Epithelial cell of esophagus (primary cell): ENCODE measurements around the gene ACVR1.

Source experiments
- DNase-seq: peaks from one replicate; pipeline ENCODE4 v3.0.0; 2010; ENCODE audit warnings: low read depth
- H3K4me3 ChIP-seq: 2 replicates; pipeline ENCODE4 v1.5.1; 2011; ENCODE audit warnings: mild to moderate bottlenecking, low read length, control low read depth
- CTCF ChIP-seq: IDR thresholded peaks from 2 replicates; pipeline ENCODE4 v1.5.1; 2011; ENCODE audit warnings: low read depth, mild to moderate bottlenecking, low read length, control low read depth, inconsistent platforms; ENCODE audit not compliant: insufficient read depth; ENCODE audit errors: missing control alignments

ACVR1 gene

DNA sequence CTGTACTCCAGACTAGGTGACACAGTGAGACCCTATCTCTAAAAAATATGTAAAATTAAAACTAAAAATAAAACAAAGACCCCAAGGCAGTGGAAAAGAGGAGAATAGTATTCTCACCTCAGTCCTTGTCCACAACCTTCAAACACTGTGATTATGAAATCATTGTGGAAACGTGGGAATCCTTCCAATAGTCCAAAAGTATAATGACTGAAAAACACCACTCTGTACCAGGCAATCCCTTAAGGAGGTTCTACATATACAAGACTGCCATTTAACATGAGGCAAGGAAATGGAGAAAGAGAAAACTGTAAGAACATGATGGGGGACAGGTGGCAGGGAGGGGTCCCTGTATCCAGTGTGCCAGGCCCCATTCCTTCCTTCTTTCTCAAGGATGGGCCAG, 66.1 kb downstream of the ACVR1 start:
- no peak for DNase-seq
- no peak for TF ChIP-seq CTCF
- H3K4me3 ChIP-seq: no peak overlapping the region

DNA sequence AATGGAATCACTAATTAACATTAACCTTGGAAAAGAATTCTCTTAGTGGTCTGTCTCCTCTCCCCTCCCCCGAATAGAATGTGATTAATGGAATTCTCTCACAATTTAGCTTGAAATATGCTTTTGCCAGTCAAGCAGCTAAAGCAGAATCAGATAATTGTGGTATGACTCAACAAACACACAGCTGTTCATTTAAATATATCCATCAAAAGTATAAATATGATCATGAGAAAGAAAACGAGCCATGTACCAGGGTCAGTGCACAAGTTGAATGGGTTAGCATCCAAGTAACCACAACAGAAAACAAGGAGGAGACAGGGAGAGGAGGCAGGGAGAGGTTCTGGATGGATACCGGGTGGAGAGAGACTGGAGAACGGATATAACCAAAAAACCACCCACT, 66.9 kb downstream of the ACVR1 start:
- DNase-seq: no peak
- no peak for TF ChIP-seq CTCF
- no peak overlapping the region for H3K4me3 ChIP-seq

DNA sequence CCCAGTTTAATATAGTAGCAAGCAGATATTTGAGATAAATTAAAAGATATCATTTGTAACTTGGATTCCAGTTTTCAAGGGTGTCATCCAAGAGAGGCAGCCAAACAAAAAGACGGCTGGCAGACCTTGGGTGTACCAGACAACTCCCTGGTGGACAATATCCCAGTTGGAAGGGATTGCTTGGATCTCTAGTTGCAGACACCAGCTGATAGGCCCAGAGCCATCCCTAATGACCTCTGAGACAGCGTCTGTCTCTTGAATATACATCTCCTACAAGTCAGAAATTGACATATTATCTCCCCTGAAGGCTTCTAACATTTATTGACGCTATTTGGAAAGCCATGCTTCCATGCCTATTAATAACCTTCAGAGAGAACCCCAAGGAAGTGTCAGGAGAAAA, 67.7 kb downstream of the ACVR1 start:
- H3K4me3 ChIP-seq: no peak overlapping the region
- DNase-seq: no peak
- no peak for TF ChIP-seq CTCF

DNA sequence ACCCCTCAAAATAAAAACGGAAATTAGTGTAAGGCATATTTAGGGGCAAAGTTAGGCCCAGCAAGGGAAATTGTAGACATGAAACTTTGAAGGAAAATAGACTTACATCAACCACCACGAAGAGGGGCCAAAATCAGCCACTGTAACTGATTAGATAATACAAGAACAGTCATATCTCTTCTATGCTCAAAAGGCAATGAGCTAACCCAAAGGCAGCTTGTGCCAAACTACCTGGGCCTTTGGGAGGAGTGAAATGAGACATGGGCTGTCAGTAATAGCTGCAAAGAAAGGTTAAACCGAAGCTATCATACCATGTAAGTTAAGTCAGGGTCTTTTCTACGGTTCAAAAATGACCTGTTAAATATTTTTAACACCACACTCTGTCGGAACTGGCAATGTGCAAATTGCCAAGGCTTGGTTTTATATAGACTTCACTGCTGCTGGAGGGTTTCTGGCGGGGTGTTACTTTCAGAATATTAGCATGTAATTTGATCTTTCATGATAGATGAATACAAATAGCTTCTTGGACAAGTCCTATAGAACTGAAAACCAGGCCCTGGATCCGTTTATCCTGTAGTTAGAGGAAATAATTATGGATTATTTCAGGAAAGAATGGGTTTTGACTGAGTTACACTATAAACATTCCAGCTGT, 69.6 kb downstream of the ACVR1 start:
- no peak for TF ChIP-seq CTCF
- H3K4me3 ChIP-seq: no peak overlapping the region
- no peak for DNase-seq

- no peak for DNase-seq
- TF ChIP-seq CTCF: no peak
- no peak overlapping the region for H3K4me3 ChIP-seq
Observed at GRCh38 chr2:157805519-157805918, 70.6 kb downstream of the ACVR1 start.

- no peak for TF ChIP-seq CTCF
- no peak for DNase-seq
- H3K4me3 ChIP-seq: no peak overlapping the region
Observed at GRCh38 chr2:157804355-157804754, 71.8 kb downstream of the ACVR1 start.

- no peak for DNase-seq
- no peak overlapping the region for H3K4me3 ChIP-seq
- no peak for TF ChIP-seq CTCF
Observed at GRCh38 chr2:157803952-157804351, 72.2 kb downstream of the ACVR1 start.
